GM21367 (cell line): ENCODE data around the gene IRAG1.
A peak's percentile ranks its signal among the peaks of the same experiment; 100 is the strongest.

Experiments used
- ATAC-seq: cut with Tn5 transposase; IDR thresholded peaks from one replicate; pipeline ENCODE4 v1.9.1; 2021; ENCODE audit not compliant: unreplicated experiment

IRAG1 gene, protein sequence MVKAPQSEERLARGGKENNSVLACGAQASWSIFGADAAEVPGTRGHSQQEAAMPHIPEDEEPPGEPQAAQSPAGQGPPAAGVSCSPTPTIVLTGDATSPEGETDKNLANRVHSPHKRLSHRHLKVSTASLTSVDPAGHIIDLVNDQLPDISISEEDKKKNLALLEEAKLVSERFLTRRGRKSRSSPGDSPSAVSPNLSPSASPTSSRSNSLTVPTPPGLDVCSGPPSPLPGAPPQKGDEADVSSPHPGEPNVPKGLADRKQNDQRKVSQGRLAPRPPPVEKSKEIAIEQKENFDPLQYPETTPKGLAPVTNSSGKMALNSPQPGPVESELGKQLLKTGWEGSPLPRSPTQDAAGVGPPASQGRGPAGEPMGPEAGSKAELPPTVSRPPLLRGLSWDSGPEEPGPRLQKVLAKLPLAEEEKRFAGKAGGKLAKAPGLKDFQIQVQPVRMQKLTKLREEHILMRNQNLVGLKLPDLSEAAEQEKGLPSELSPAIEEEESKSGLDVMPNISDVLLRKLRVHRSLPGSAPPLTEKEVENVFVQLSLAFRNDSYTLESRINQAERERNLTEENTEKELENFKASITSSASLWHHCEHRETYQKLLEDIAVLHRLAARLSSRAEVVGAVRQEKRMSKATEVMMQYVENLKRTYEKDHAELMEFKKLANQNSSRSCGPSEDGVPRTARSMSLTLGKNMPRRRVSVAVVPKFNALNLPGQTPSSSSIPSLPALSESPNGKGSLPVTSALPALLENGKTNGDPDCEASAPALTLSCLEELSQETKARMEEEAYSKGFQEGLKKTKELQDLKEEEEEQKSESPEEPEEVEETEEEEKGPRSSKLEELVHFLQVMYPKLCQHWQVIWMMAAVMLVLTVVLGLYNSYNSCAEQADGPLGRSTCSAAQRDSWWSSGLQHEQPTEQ

DNA sequence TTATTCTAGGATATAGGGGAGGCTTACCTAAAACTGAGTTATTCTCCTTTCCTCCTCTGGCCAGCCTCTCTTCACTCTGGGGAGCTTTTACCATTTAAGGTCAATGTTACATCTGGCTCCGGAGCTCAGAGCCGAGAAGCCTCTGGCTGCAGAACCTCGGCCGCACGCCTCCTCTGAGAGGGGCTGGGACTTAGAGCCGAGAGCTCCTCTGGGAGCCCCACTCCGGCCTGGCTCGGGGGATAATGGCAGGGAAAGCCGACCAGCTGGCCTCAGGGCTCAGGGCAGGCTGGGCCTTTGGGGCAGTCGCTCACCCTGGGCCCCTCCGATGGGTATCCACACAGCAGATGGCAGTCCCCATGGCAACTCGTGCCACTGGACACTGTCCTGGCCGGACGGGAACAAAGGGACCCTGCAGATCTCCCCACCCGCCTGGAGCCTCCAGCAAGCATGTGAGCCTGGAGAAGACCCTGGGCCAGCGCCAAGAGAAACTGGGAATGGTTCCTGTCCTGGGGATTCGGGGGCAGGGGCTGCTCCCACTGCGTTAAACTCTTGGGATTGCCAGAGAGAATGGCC is at the start of gene IRAG1:
IRAG1 (minus strand) TSS at position 247 of the 573 bp plus-strand sequence; CDS start at position 94, 153 bp downstream.
- no peak for ATAC-seq

DNA sequence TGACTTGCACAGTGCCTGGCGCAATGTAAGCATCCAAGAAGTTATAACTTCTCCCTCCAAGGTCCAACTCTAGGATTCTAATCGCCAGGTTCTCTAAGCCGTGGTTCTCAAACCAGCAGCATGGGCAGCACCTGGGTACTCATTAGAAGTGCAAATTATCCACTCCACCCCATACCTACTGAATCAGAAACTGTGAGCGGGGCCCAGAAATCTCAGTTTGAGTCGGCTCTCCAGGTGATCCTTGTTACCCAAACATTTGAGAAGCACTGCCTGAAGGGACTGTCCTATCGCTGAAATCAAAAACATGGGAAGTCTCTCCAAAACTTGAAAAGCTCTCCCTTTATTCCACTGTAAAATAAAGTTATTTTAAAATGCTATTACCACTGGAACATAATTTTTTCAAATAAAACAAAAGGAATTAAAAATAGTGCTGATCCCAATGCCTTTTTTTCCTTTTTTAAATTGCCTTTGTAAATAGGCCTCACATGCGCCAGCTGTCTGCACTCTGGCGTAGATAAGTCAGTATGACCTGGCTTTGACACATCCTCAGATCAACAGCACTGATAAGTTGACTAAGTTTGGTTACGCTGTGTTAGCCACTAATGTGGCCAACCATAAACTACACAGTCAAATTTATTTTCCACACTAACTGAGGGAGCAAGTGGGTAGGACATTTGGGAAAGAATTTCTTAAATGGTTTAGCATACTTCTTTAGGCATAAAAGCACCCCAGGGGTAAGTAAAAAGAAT is 49.1 kb upstream of the IRAG1 start:
- no peak for ATAC-seq

DNA sequence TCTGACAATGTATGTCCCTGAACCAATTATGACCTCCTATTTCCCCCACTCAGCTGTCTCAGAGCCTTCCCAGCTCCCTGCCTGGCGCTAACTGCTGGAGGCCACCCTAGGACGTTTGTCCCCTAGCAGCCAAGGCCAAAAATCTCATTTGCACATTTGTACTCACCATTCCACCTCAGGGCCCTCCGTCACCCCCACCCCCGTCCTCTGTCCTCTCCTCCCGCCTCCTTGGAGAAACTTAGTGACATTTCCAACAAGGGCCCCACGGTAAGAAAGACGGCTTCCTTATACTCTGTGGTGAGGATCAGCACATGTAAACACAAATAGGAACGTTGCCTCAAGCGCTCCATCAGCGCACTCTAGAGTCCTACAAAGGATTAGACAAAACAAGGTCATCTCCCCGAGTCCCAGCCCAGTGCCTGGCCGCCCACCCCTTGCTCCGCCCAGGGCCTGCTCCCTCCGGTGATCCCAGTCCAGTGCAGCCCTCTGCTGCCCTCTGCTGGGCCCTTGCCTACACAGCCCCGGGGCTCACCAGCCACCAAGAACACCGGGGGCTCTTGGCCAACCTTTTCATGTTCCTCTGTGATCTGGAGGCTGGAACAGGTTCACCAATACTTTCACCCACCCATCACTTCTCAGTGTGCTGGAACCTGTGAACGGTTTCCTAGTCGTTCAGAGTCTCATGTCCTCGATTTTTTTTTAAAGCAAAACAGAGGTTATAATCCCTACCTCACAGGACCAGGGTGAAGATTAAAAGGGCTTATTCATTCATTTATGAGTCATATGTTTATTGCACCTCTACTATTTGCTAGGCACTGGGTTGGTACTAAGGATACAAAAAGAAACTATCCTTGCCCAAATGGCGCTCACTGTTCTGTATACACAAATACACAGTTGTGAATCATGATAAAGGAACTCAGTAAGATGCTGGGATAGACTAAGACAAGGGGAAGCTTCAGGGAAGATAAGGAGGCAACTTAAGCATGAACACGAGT is 42.2 kb upstream of the IRAG1 start:
- peak; percentile 97 for ATAC-seq

DNA sequence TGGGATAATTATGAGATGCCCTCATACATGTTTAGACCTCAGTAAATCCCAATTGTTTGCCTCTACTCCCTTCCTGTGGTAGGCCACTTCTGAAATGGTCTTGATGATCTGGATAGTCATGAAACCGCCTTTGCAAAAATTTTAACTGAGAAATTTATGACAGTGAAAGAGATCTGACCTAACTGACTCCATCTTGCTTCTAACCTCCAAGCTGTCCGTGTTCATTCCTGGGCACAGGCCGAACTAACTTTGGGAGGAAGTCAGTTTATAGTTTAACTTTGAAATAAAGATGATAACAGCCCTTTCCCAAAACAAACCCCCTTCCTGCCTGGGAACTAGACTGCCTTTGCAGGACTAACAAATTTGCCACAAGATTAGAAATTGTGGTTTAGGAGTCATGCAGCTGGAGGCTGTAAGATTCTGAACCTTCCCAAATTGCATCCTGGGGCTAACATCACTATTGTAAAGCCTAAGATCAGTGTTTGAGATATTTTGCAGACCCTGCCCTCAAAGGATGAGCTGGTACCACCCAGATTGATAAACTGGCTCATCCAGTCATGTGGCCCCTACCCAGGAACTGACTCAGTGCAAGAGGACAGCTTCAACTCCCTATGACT is 37.6 kb upstream of the IRAG1 start:
- ATAC-seq: no peak

DNA sequence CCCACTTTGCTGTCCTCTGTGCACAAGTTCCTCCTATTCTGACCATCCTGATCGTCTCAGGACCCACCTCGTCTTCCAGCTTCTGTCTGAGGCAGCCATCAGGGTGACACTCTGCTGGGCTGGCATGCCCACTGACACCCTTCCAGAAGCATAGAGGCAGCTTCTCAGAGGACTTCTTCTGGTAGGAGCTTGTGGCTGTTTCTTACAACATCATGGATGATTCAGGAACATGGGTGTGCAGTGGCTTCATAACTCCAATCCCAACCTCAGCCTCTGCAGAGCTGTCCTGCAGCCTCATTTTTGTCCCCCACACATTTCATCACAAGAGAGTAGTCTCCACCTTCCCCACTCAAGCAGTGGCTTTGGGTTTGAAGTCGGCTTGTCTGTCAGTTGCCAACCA is 36.6 kb upstream of the IRAG1 start:
- ATAC-seq: no peak

DNA sequence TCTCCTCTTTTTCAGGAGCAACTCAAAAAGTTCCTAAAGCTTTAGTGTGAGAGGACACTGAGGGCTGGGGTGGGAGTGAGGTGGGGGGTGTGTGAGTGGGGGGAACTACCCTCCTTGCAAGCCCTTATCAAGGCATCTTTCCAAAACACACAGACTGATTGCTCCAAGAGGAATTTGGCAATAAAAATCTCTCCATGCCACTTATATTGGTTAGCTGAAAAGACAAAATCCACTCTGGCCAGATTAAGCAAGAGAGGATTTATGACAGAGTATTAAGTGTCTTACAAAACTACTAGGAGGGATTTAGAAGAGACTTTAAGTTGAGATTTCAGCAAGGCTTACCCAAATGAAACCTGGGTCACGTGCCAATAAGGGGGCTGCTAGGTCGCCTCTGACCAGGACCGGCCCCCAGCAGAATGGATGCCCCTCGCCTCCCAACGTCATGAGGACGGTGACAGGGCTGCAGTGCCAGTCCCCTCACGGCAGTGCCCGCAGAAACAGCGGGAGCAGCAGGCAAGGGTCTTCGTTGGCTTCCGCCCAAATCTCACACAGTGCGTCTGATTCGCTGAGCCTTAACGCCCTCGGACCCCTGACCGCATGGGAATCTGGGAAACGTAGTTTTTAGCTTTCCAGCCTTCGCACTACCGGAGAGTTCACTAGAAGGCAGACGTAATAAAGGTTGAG is 35.4 kb upstream of the IRAG1 start:
- no peak for ATAC-seq

DNA sequence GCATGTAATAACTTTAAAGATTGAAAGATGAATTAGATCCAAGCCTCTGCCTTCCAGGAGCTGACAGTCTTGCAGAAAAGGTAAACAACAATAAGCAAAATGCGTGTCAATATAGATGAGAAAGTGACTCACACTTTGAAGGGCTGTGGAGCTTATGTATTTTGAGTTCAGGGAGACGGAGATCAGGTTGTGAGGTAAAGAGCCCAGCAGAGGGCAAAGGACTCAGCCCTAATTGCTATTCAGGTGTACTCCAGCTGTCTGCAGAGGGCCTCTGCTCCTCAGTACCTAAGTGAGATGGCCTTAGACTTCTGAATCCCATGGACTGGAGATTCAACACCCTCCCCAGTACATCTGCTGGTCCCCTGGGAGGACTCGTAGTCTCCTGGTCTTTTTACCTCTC is 34.6 kb upstream of the IRAG1 start:
- ATAC-seq: no peak

DNA sequence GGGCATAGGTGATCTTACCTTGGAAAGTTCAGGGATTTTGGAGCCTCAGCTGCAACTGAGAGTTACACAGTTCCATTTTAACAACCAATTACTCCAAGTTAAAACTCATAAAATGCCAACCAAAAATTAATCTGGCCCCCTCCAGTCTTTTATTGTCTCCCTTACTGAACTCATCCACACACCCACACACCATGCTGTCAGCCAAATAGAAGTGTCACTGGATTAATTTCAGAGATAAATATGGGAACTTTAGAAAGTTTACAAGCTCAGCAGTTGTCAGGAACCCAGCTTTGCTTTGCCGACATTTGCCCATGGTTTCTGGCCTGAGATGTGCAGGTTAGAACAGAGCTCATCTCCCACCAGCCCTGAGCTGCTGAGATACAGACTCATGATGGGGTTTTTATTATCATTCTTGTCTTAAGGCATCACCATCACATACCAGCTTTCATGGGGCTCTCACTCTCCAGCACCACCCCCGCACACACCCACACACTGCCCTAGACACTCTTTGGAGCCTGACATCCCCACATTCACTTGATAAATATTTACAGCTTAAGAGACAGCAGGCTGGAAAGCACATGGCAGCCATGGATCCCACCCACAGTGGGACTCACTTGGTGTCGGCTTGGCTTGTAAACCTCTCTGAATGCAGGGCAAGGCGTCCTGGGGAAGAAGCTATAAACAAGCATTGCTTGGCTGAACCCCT is 33.7 kb upstream of the IRAG1 start:
- no peak for ATAC-seq

DNA sequence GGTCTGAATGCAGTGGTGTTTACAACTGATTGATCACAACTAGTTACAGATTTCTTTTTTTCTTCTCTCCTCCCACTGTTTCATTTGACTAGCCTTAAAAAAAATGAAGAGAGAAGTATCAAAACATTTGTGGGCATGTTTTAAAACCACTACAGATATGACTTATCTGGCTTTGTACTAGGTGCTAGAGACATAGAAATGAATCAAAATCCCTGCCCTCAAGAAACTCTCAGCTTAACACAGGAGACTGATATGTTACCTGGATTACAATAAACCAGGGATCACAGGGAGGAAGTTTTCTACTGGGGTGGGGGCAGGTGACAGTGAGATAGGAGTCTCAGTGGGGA is 32.3 kb upstream of the IRAG1 start:
- ATAC-seq: no peak

DNA sequence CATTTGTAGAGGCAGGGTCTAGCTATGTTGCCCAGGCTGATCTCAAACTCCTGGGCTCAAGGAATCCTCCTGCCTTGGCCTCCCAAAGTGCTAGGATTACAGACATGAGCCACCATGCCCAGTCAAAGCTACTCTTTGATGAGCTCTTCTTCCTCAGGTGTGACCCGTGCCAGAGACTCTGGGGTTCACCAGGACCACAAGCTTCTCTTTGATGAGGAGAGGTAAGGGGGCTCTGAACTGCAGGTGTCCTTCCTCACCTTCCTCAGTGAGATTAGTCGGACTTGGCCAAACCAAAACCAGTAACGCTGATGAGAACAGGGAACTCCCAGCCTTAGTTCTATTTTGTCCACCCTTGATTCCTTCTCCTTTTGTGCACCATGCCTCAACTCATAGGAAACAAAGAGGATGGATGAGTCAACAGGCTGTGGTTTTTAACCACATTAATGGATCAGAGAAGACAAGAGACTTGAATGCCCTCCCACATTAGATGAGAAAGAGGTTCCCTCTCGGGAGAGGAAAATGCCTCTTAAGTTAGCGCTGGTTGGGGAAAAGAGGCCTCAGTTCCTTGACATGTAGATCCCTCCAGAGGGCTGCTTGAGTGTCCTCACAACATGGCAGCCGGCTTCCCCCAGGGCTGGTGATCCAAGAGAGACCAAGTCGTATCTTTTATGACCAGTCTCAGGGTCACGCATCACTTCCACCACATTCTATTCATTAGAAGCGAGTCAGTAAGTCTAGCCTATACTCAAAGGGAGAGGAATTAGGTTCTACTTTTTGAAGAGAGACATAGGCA is 31.8 kb upstream of the IRAG1 start:
- ATAC-seq: no peak

DNA sequence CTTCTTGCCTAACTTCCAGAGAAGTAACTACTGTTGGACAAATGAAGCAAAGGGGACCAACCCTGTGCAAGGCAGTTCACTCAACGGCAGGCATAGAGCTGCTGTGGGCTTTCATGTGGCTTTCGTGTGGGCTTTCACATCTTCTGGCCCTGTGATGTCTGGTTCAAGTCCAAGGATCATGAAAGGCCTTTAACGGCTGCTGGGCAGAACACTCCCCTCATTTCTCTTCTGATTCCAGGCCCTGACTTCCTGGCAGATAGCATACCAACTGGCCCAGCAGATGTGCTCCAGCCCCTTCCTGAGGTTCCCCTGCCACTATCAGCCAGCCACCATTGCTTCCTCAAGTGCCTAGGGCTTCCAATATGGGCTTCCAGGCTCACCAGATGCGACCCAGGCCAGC is 28.8 kb upstream of the IRAG1 start:
- no peak for ATAC-seq

DNA sequence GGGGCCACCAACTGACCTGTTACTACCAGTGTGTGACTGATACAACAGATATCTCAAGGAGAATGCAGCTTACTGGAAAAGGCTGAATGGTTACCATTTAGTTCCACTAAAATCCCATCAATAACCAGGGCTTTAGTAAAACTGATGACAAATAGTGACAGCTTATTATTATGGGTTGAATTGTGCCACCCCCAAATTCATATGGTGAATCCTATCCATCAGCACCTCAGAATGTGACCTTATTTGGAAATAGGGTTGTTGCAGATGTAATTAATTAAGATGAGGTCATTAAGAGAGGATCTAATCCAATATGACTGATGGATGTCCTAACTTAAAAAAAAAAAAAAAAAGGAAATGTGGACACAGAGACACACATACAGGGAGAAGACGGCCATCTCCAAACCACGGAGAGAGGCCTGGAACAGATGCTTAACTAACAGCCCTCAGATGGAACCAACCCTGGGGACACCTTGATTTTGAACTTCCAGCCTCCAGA is 27.4 kb upstream of the IRAG1 start:
- ATAC-seq: no peak

DNA sequence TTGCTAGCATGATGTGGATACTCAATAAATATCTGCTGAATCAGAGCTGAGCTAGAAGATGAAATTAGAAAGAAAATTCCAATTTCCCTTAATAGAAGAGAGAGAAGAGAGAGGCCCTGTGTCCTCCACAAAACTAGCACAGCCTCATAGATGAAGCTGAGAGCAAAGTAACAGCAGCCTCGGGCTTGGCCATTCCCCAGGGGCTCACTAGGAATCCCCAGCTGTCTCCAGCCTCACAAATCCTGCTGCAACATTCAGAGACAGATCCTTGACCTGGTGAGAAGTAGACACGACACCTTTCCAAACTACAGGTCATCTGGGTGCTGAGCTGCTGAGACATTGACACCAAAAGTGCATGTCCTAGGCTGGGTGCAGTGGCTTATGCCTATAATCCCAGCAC is 26.1 kb upstream of the IRAG1 start:
- no peak for ATAC-seq

DNA sequence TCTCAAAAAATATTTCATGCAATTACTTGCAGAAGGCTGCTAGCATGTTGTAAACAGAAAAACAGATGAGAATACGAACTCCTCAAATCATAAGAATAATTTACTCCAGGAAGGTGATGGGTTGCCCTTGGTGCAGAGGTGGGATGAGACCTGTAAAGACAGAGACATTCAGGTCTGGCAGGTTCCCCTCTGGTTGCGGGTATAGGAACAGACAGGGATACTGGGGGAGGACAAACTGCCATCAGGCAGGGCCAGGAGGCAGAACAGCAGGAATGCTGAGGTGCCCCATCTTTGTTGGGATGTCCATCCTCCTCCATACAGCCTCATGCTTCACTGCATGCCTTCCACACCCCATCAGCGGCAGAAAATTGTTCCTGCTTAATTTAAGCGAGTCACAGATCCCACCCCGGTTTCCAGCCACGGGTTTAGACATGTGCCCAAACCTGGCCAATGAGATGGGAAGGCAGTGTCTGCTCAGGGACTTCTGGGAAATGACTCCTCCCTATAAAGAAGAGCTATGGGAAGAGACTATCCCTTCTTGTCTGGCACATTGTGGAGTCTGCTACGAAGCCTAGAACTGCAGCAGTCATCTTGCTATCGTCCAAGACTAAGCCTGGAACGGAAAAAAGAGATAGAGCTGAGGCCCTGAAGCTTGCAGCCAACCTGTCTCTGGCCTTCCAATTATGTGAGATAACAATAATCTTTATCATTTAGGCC is 23.1 kb upstream of the IRAG1 start:
- no peak for ATAC-seq

DNA sequence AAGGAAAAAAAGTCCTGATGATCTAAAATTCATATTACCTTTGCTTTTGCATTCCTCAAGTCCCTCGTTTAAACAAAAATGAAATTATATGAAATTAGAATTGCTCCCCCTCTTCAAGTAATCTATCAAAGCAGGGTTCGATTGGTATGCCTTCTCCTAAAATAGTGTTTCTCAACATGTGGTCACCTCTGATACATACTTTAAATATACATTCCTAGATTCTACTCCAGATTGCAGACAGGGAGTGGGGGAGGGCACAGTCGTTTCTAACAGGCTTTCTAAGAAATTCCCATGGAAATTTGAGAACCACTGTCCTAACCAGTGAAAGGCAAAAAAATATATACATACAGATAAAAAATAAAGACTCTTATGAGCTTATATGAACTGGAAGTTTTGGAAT is 22.6 kb upstream of the IRAG1 start:
- ATAC-seq: no peak

DNA sequence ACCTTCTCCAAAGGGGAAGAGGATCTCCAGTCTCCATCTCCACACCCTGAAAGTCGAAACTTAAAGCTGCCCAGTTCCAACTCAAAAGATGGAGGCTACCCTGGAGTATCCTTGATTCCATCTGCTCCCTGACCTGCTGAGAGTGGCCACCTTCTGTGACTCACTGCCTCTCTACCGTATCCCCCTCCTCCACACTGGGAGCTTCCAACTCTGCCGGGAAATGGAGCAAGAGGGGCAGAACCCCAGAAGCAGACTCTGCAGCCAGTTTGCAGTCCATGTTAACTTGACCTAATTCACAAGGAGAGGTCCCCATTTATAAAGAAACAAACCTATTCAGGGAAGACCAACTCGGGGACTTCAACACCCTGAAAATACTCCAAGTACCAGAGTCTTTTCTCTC is 22.0 kb upstream of the IRAG1 start:
- ATAC-seq: no peak
